Upper lobe of left lung (tissue), 4 donors: Measurements from ENCODE around the gene KIAA0232.
"Not testable (repeated sequence)": the region's sequence is repeated elsewhere in the genome, so short reads cannot be mapped to it uniquely, and the experiment has no call there.

Experiments used
- EP300 ChIP-seq, 4 donors: sonication (generic); formaldehyde crosslinking; IDR thresholded peaks; one replicate each; pipeline ENCODE4 v1.5.1; 2017; ENCODE audit warnings: antibody characterized with exemption in 4 of 4, control low read depth in 2 of 4
- POLR2A ChIP-seq, 4 donors: fragments of 450-650 bp; IDR thresholded peaks; one replicate each; pipeline ENCODE4 v1.5.1; 2016 to 2017; ENCODE audit warnings: antibody characterized with exemption in 4 of 4, mild to moderate bottlenecking in 2 of 4
- POLR2AphosphoS5 ChIP-seq, 2 donors: sonication (generic); formaldehyde crosslinking; IDR thresholded peaks; one replicate each; pipeline ENCODE4 v1.5.1; 2017; ENCODE audit warnings: antibody characterized with exemption in 2 of 2
- TF ChIP-seq, protein P1 (sequence below), 6 experiments: fragments of 450-650 bp in 4 of 6; fragments of 200-600 bp in 2 of 6; sonication (generic) in 2 of 6; IDR thresholded peaks; one replicate each; pipeline ENCODE4 v1.5.1; 2016 to 2019; ENCODE audit warnings: antibody characterized with exemption in 6 of 6

DNA sequence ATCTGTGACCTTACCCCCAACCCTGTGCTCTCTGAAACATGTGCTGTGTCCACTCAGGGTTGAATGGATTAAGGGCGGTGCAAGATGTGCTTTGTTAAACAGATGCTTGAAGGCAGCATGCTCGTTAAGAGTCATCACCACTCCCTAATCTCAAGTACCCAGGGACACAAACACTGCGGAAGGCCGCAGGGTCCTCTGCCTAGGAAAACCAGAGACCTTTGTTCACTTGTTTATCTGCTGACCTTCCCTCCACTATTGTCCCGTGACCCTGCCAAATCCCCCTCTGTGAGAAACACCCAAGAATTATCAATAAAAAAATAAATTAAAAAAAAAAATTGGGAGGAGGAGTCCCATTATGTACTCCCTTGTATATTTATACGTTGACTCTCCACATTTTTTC, 26.2 kb upstream of the KIAA0232 start:
- TF ChIP-seq, protein P1, sequence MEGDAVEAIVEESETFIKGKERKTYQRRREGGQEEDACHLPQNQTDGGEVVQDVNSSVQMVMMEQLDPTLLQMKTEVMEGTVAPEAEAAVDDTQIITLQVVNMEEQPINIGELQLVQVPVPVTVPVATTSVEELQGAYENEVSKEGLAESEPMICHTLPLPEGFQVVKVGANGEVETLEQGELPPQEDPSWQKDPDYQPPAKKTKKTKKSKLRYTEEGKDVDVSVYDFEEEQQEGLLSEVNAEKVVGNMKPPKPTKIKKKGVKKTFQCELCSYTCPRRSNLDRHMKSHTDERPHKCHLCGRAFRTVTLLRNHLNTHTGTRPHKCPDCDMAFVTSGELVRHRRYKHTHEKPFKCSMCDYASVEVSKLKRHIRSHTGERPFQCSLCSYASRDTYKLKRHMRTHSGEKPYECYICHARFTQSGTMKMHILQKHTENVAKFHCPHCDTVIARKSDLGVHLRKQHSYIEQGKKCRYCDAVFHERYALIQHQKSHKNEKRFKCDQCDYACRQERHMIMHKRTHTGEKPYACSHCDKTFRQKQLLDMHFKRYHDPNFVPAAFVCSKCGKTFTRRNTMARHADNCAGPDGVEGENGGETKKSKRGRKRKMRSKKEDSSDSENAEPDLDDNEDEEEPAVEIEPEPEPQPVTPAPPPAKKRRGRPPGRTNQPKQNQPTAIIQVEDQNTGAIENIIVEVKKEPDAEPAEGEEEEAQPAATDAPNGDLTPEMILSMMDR (IDR thresholded peaks at IDR 0.05), result not testable (repeated sequence)
- TF ChIP-seq POLR2AphosphoS5, POLR2A, EP300 (IDR thresholded peaks at IDR 0.05): not testable (repeated sequence)
